Epithelial cell of esophagus (primary cell): ENCODE measurements around the gene CFAP46.

Experiments used
- DNase-seq: peaks from one replicate; pipeline ENCODE4 v3.0.0; 2010; ENCODE audit warnings: low read depth
- H3K4me3 ChIP-seq: 2 replicates; pipeline ENCODE4 v1.5.1; 2011; ENCODE audit warnings: mild to moderate bottlenecking, low read length, control low read depth
- CTCF ChIP-seq: IDR thresholded peaks from 2 replicates; pipeline ENCODE4 v1.5.1; 2011; ENCODE audit warnings: low read depth, mild to moderate bottlenecking, low read length, control low read depth, inconsistent platforms; ENCODE audit not compliant: insufficient read depth; ENCODE audit errors: missing control alignments

CFAP46 gene

GRCh38 chr10:132884691-132885271 is 57.6 kb downstream of the CFAP46 start:
- no peak overlapping the region for H3K4me3 ChIP-seq
- TF ChIP-seq CTCF = no peak
- no peak for DNase-seq

DNA sequence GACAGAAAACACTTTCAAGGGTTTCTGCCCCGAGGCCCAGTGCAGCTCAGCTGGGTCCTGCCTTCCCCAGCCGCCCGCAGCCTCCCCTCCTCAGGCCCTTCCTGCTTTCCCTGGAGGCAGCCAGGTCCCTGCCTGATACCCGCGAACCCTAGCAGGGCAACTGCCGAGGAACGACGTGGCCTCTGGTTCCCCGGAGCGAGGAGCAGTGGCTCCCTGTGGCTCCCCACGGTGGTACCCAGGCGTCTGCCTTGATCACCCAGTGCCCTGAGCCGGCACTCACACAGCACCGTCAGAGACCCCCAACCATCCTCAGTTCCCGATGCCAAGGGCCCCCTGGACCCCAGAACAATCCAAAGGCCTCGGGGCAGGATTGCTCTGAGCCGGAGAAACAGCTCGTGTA is 58.3 kb downstream of the CFAP46 start:
- DNase-seq = no peak
- TF ChIP-seq CTCF = no peak
- H3K4me3 ChIP-seq = no peak overlapping the region

DNA sequence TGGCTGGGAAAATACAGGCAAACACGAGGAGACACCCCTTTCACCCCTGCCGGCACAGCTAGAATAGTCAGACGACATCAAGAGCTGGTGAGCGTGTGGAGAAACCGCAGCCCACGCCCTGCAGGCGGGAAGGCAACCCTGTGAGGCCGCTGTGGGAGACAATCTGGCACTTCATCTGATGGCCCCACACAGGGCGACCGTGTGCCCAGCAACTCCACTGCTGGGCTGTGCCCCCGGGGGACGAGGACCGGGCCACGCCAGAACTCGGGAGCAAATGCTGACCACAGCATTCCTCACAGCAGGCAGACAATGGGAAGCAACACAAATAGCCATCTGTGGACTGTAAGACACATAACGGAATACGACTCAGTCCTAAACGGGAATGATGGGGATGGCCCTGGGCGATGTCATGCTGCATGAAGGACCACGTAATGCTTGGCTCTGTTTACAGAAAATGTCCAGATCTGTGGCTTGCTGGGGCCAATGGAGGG is 58.9 kb downstream of the CFAP46 start:
- H3K4me3 ChIP-seq = no peak overlapping the region
- TF ChIP-seq CTCF = no peak
- DNase-seq = no peak

DNA sequence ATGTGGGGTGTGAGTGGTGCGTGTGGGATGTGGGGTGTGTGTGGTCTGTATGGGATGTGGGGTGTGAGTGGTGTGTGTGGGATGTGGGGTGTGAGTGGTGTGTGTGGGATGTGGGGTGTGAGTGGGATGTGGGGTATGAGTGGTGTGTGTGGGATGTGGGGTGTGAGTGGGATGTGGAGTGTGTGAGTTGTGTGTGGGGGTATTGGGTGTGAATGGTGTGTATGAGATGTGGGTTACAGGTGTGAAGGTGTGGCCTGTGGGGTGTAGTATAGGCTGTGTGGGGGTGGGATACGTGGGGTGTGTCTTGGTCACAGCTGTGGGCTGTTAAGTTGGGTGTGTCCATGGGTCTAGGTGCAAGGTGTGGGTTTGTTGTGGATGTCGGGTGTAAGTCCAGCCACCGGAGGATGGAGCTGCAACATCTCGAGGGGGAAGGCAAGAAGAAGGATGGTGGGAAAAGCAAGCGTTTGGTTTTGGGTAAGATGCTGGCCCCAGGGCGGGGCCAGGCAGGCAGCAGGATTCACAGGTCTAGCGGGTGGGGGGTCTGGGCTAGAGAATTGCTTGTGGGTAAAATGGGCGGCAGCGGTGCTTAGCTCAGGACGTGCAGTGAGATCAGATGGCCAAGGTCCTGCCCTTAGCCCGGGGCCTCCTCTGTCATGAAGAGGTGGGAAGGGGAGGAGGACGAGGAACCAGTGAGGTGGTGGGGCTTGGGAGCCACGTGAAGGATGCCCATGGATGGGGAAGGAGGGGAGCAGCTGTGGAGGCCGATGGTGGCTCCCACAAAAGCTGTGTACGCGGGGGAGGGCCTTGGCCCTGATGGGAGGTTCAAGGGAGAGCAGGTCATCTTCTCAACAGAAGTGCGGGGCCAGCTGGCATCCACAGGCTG is 60.1 kb downstream of the CFAP46 start:
- no peak overlapping the region for H3K4me3 ChIP-seq
- no peak for DNase-seq
- no peak for TF ChIP-seq CTCF

- H3K4me3 ChIP-seq = no peak overlapping the region
- TF ChIP-seq CTCF = no peak
- DNase-seq = no peak
Measured at GRCh38 chr10:132881186-132881920, 61.0 kb downstream of the CFAP46 start.

DNA sequence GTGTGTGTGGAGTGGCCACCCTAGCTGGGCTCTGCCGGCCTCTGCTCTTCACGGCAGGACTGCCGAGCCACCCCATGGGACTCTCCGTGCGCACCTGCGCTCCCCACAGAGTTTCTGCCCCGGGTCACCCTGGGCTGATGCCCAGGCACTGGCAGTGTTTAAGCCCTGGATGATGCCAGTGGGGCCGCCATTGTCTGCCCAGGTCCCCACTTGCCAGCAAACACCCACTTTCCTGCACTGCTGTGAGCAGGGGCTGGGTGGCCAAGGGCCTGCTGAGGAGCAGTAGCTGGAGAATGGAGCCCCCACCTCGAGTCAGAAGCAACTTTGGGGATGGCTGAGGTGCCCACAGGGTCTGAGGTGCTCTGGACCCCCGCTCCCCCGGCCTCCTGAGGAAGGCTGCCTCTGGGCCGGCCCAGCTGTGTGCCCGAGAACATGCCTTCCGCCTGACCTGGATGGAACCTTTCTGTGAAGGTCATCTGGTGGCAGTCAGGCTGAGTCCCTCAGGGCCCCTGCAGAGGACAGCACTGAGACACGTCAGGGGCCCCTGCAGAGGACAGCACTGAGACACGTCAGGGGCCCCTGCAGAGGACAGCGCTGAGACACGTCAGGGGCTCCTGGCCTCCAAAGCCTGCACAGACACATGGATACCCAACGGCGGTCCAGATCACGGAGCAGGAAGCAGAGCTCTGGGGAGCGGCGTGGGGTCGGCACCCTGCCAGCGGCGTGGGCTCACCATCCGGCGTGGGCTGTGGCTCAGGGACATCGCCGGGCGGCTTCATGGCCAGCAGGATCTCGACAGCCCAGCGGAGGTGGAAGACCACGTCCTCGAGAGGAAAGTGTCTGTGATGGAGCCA is 62.0 kb downstream of the CFAP46 start:
- DNase-seq = no peak
- no peak for TF ChIP-seq CTCF
- H3K4me3 ChIP-seq = no peak overlapping the region
